ENCODE data around the gene SSC4D. TPM values are rescaled to one million over a fixed set of nuclear protein-coding genes. Genes with fewer than 3 reads are reported as not detected.
"Not testable (repeated sequence)": the region's sequence is repeated elsewhere in the genome, so short reads cannot be mapped to it uniquely, and the experiment has no call there.

SSC4D gene
- total RNA-seq, 1 donor from 2014 or later = 0.58 TPM

DNA sequence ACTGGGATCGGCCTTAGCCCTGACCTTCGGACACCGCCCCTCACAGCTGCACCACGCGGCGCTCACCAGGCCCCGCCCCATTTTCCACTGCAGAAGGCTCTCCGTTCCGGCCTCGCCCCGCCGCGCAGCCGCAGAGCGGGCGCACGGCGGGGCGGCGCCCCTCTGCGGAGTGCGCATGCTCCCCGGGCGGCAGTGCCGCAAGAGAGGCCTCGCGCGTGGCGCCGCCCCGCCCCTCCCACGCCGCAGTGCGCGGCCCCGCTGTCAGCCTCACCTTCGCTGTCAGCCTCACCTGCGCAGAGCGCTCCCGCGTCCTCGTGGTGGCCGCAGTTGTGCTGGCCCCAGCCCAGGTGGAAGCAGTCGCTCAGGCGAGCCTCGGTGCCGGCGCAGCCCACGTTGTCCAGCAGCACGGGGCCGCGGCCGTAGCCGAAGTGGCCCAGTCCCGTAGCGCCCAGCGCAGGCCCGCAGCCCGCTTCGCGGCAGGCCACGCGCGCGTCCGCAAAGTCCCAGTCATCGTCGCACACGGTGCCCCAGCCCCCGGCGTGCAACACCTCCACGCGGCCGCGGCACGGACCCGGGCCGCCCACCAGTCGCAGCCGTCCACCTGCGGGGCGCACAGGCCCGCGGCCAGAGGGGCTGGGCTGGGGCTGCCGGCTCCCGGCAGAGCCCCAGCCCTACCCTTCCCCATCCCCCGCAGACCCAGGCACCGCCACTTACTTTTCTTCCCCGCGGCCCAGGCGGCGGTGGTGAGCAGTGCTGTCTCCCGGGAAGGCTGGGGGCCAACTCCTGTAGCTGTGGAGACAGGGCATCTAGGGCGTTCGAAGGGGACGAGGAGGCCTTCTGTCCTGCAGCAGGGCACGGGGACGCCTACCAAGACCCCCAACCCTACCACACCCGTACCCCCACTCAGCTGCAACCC lies 16.1 kb downstream of the SSC4D start:
- DNase-seq (ENCODE audit: low spot score) (peak; percentile 97), ATAC-seq (peak; percentile 95)
- intact Hi-C loops (cut with DNase I) = no loop called here

DNA sequence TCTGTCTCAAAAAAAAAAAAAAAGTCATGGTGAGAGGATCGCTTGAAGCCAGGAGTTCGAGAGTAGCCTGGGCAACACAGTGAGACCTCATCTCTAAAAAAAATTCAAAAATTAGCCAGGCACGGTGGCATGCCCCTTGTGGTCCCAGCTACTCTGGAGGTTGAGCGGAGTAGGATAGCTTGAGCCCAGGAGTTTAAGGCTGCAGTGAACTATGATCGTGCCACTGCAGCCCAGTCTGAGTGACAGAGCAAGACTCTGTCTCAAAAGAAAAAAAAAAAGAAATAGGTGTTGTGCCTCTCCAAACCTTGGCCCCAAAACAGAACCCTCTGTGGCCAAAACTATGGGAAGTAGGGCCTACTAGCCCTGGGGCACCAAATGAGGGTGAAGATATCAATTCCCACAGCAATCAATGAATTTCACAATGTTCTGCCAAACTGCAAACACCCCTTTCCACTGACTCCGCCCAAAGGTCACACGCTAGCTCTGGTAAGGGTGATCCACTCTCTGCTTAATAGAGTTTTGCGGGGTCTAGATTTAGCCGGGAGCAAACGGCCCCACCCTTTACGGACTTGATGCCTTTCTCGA lies 16.9 kb downstream of the SSC4D start:
- ATAC-seq = peak; percentile 13

DNA sequence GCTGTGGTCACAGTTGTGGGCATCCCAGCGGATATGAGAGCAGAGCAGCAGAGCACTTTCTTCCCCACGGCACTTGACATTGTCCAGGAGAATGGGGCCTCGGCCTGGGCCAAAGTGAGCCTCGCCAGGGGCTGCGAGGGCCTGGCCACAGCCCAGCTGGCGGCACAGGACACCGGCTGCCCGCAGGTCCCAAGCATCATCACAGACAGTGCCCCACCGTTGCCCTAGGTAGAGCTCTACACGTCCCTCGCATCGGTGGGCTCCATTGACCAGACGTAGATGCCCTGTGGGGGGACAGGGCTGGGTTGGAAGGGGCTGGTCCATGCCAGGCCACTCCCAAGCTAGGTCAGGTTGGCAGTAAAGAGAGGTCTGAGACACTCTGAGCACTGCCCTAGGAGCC lies 19.4 kb downstream of the SSC4D start:
- no peak for DNase-seq (ENCODE audit: low spot score)
- intact Hi-C loops (cut with DNase I) = no loop called here
- ATAC-seq = no peak

More for the DNA sequence above, 16.9 kb downstream of the SSC4D start:
- DNase-seq (ENCODE audit: low spot score) = no peak
- intact Hi-C loops (cut with DNase I) = no loop called here

DNA sequence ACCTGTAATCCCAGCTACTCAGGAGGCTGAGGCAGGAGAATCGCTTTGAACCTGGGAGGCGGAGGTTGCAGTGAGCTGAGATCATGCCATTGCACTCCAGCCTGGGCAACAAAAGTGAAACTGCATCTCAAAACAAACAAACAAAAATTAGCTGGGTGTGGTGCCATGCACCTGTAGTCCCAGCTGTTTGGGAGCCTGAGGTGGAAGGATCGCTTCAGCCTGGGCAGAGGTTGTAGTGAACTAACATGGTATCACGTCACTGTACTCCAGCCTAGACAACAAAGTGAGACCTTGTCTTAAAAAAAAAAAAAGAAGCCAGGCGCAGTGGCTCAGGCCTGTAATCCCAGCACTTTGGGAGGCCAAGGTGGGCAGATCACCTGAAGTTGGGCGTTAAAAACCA lies 21.7 kb downstream of the SSC4D start:
- ATAC-seq; intact Hi-C loops (cut with DNase I); DNase-seq (ENCODE audit: low spot score): not testable (repeated sequence)

DNA sequence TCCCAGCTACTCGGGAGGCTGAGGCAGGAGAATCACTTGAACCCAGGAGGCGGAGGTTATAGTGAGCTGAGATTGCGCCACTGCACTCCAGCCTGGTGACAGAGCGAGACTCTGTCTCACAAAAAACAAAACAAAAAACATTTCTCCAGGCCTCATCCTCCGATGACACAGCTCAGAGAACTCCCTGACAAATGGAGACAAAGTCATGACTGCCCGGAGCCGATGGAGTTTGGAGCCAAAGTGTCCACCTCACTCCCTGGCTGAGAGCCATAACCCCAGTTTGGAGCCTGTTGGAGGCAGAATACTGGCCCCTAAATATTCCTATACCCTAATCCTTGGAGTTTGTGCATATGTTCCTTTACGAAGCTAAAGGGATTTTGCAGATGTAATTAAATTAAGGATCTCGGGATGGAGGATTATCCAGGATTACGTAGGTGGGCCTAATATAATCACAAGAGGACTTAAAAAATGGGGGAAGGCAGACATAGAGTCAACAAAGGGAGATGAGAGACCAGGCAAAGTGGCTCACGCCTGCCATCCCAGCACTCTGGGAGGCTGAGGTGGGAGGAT lies 22.7 kb downstream of the SSC4D start:
- intact Hi-C loops (cut with DNase I) = no loop called here
- ATAC-seq = no peak
- DNase-seq (ENCODE audit: low spot score) = no peak

DNA sequence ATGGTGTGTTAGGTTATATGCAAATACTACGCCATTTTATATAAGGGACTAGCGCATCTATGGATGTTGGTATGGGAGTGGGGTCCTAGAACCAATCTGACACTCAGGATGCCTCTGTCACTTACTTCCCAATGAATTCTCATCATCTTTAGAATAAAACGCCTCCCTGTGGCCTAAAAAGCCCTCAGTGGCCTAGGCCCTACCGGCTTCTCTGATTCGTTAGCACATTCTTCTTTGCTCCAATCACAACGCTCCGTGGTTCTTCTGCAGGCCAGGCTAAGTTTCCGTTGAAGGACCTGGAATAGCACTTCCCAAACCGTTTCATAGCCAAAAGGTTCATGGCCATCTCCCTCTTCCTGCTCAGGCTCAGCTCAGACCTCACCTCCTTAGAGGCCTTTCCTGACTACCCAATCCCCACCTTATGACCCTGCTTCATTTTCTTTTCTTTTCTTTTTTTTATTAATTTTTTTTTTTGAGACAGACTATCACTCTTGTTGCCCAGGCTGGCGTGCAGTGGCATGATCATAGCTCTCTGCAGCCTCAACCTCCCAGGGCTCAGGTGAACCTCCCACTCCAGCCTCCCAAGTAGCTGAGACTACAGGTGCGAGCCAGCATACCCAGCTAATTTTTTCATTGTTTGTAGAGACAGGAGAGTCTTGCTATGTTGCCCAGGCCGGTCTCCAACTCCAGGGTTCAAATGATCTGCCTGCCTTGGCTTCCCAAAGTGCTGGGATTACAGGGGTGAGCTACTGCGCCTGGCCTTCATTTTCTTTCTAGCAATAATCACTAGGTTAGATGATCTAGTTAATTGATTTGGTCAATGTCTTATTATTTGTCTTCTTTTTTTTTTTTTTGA lies 26.2 kb downstream of the SSC4D start:
- DNase-seq (ENCODE audit: low spot score) (no peak), ATAC-seq (no peak)
- intact Hi-C loops (cut with DNase I) = no loop called here

DNA sequence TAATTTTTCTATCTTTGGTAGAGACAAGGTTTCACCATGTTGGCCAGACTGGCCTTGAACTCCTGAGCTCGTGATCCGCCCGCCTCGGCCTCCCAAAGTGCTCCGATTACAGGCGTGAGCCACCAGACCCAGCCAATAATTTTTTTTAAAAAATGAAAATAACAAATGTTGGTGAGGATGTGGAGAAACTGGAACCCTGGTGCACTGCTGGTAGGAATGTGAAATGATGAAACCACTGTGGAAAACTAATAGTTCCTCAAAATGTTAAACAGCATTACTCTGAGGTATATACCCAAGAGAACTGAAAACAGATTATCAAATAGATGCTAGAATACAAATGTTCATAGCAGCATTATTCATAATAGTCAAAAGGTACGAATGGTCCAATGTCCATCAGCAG lies 27.7 kb downstream of the SSC4D start:
- no peak for ATAC-seq
- intact Hi-C loops (cut with DNase I) = no loop called here

DNA sequence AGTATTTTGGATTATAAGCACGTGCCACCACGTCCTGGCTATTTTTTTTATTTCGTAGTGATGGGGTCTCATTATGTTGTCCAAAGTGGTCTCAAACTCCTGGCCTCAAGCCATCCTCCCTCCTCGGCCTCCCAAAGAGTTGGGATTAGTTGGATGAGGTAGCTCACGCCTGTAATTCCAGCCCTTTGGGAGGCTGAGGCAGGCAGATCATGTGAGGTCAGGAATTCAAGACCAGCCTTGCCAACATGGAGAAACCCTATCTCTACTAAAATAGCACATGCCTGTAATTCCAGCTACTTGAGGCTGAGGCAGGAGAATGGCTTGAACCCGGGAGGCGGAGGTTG lies 28.9 kb downstream of the SSC4D start:
- intact Hi-C loops (cut with DNase I) = no loop called here
- ATAC-seq (no peak), DNase-seq (ENCODE audit: low spot score) (no peak)

More for the DNA sequence above, 27.7 kb downstream of the SSC4D start:
- DNase-seq (ENCODE audit: low spot score) = no peak

DNA sequence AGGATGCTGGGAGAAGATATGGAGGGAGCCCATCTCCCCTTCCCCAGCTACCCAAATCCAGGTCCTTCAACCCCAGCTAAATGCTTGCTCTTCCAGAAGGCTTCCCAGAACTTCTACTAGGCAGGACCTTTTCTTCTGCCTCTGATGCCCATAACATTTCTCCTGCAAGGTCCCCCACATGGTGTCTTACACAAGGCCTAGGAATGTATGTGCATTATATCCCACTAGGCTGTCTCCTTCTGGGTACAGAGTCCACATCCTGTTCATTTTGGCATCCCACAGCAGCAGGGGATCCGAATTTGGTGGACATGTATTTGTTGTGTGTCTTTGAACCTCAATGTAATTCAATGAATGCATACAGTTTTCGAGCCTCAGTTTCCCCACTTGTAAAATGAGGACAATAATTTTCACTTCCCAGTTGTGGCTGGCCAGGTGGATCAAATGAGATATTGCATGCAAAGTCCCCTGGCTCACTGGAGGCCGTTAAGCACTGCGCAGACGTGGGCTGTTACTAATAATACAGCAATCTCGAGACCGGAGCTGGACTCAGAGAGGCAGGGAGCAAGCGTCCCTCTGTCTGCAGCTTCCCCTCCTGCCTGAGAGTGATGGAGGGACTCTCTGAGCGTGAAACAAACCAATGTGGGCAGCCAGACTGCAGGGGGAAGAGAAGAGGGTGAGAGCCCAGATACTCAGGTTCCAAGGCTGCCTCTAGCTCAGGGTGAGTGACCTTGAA lies 32.1 kb downstream of the SSC4D start:
- intact Hi-C loops (cut with DNase I) = no loop called here
- DNase-seq (ENCODE audit: low spot score) (no peak), ATAC-seq (no peak)

DNA sequence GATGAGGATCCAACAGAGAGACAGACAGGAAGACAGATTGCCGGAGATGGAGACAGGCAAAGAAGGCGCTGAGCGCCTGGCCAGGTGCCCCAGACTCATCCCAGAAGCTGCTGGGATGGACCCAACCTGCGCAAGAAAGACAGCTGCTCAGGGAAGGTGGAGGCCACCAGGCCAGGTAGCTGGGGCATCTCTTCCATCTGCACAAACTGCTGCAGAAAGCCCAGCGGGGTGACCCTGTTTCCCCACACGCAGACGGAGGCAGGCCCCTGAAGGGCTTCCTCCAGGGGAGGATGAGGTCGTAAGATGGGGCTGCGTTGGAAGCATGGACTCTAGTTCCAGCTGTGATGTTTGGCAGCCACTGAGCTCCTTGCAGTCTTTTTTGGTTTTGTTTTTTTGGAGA lies 34.2 kb downstream of the SSC4D start:
- no peak for DNase-seq (ENCODE audit: low spot score)
- ATAC-seq = no peak
- intact Hi-C loops (cut with DNase I) = no loop called here

DNA sequence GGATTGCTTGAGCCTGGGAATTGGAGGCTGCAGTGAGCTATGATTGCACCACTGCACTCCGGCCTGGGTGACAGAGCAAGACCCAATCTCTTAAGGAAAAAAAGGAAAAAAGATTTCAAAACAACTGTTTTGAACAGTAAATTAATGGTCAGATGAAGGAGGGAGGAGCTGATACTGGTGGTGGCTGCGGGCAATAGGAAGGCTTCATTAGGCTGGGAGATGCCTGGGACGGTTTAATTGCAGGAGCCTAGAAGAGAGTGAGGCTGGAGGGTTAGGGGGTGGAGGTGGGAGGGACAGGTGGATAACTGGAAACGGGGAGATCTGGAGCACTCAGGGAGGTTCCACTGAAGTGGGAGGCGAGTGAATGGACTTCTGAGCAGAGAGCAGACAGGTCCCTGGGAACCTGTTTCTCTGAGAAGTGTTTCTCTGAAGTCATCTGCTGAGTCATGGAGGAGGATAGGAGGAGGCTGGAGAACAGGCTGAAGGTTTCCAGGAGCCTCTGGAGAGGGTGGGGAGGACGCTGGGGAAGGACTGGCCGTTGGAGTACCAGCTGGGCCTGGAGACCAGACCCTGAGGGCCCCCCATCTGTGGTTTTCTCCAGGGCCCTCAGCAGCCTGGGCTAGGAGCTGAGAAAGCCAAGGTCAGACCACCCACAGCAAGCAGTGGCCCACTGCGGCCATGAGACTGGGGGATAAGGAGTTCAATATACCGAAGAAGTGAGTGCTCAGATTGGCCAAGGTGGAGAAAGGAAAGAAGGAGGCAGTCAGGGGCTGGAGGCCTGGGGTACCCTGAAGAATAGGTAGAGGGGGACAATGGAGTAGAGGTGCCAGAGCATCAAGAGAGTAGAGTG lies 36.3 kb downstream of the SSC4D start:
- ATAC-seq = no peak
- intact Hi-C loops (cut with DNase I) = no loop called here

DNA sequence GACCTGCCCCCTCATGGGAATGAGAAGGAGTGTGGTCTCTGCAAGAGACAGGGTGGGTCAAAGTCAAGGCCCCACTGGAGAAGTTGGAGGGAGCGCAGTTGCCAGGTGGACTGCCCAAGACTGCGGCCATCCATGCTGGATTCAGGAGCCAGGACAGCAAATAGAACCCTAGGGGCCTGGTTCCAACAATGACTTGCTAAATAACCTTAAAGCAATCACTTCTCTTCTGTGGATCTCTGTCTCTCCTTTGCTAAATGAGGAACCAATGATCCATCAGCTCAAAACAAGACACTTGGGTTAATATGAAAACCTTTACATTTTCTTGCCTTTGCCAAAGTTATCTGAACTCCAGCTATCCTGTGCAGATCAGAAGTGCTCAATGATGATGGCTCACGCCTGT lies 38.1 kb downstream of the SSC4D start:
- ATAC-seq = no peak
- intact Hi-C loops (cut with DNase I) = no loop called here

More for the DNA sequence above, 36.3 kb downstream of the SSC4D start:
- DNase-seq (ENCODE audit: low spot score) = no peak

DNA sequence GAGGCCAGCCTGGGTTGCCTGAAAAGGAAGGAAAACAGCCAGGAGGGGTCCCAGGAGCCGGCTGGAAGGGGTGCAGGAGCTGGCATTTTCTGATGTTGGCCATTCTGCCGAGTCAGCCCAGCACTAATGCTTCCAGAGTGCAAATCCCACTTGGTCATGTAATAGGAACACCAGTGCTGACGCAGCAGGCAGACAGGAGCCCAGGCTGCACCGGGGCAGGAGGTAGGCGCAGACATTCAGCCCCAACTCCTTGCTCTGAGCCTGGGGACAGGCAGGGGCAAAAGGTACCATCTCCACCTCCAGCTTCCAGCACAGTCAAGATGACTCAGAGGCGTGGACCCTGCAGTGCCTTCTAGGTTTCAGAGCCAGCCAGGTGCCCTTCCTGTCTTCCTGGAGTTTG lies 40.5 kb downstream of the SSC4D start:
- intact Hi-C loops (cut with DNase I) = no loop called here
- DNase-seq (ENCODE audit: low spot score) (no peak), ATAC-seq (no peak)

More for the DNA sequence above, 38.1 kb downstream of the SSC4D start:
- no peak for DNase-seq (ENCODE audit: low spot score)

DNA sequence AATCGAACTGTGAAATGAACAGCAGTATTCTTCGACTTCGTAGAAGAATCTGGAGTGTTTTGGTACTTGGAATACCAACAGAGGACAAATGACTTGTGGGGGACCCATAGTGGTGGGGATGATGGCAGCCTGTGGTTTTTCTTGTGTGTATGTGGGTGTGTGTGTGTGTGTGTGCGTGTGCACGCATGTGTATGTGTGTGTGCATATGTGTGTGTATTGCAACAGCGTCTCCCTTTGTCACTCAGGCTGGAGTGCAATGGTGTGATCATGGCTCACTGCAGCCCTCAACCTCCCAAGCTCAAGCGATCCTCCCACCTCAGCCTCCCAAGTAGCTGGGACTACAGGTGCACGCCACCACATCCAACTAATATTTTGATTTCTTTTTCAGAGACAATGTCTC lies 41.3 kb downstream of the SSC4D start:
- ATAC-seq = no peak
- no peak for DNase-seq (ENCODE audit: low spot score)
- intact Hi-C loops (cut with DNase I) = no loop called here

DNA sequence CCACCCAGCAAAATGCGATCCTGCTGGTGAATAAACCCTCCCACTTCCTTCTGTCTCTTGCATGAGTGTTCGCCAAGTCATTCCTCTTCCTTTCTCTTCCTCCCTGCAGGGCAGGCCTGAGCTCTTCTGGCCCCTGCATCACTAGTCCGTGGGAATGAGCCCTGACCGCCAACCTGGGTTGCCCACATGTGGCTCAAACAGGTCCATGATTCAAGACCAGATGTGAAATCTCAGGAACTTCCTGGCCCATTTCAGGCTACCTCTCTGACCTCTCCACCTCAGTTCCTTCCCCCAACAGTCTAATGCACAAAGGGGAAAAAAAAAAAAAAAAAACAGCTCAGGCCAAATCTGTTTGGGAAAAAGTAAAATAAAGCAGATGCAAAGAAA lies 45.3 kb downstream of the SSC4D start:
- DNase-seq (ENCODE audit: low spot score) (no peak), ATAC-seq (no peak)
- intact Hi-C loops (cut with DNase I) = no loop called here

DNA sequence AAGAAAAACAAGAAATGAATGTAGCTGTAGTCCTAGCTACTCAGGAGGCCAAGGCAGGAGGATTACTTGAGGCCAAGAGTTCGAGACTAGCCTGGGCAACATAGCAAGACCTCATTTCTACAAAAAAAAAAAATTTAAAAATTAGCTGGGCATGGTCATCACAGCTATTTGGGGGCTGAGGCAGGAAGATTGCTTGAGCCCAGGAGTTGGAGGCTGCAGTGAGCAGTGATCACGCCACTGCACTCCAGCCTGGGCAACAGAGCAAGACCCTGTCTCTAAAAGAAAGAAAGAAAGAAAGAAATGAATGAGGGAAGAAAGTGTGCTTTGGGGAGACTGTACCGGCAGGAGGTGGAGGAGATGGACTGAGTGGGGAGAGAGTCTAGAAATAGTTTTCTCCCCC lies 45.7 kb downstream of the SSC4D start:
- intact Hi-C loops (cut with DNase I); DNase-seq (ENCODE audit: low spot score): not testable (repeated sequence)

DNA sequence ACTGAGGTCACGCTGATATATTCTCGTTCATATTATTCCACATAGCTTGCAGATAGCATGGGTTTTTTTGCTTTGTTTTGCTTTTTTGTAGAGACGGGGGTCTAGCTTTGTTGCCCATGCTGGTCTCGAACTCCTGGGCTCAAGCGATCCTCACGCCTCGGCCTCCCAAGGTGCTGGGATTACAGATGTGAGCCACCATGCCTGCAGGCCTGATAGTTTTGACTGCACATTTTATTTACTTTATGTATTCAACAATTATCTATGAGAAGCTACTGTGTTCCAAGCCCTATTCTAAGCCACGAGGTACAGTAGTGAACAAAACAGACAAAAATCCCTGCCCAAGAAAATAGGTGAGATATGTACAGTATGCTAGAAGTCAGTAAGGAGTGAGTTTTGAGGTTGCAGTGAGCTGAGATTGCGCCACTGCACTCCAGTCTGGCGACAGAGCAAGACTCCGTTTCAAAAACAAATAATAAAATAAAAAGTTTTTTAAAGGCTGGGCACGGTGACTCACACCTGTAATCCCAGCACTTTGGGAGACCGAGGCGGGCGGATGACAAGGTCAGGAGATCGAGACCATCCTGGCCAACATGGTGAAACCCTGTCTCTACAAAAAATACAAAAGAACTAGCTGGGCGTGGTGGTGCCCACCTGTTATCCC lies 49.4 kb downstream of the SSC4D start:
- DNase-seq (ENCODE audit: low spot score) (no peak), ATAC-seq (no peak)
- intact Hi-C loops (cut with DNase I) = no loop called here

More for the DNA sequence above, 45.7 kb downstream of the SSC4D start:
- not testable (repeated sequence) for ATAC-seq
